ENCODE data around the gene RCOR2.
"Not testable (repeated sequence)": the region's sequence is repeated elsewhere in the genome, so short reads cannot be mapped to it uniquely, and the experiment has no call there.

The RCOR2 gene

DNA sequence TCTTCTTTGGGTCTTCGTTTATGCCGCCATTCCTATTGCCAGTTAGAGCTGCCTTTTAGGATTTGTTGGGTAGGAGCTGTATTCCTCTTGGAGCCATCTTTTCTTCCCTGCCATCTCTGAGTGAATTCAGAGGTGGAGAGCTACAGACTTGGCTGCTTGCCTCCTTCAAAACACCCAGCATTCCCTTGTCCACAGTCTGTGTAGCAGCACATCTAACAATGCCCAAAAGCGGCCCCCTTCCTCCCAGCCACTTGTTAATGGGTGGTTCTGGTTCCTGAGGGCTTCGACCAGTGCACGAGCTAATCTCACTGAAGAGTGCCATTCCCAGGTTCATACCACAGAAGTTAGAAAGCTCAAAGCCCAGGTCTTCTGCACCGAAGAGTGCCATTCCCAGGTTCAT, 40.3 kb downstream of the RCOR2 start:
- no peak for DNase-seq (ENCODE audit: low spot score)

DNA sequence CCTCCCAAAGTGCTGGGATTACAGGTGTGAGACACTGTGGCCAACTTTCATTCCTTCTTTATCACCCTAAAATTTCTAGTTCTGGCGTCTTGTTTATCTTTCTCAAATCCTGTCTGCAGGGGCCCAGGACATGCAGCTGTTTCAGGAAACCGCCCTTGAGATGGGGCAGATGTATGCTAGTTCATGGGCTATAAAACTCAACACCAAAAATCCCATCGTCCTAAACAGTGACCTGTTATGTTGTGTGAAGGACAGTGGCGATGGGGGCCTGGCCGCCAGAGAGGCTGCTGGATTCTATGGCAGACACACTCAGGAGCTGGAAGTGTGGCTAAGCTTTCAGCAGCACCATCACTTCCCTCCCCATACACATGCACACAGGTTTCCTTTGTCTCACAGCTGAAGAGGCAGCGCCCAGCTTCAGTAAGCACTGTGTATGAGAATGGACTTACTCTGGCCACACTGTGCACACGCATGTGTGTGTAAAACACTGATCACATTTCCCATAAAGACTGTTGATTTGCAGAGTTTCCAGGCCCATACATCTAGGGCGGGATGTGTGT, 41.4 kb downstream of the RCOR2 start:
- no peak for DNase-seq (ENCODE audit: low spot score)

DNA sequence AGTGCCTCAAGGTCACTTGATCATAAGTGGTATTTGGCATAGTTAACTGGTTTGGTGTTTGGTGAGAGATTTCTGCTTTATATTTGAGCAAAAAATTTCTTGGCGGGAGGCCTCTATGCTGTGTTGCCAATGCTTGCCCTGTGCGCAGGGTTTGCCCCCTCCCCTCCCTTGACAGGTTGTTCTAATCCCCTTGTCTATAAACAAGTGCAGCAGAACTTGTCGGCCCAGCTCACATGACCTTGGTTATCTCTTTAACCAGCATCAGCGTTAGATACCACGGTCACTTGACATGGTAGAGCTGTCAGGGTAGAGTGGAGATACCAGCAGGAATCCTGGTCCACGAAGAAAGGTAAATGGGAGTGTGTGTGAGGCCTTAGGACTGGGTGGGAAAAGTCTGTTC, 42.5 kb downstream of the RCOR2 start:
- no peak for DNase-seq (ENCODE audit: low spot score)

DNA sequence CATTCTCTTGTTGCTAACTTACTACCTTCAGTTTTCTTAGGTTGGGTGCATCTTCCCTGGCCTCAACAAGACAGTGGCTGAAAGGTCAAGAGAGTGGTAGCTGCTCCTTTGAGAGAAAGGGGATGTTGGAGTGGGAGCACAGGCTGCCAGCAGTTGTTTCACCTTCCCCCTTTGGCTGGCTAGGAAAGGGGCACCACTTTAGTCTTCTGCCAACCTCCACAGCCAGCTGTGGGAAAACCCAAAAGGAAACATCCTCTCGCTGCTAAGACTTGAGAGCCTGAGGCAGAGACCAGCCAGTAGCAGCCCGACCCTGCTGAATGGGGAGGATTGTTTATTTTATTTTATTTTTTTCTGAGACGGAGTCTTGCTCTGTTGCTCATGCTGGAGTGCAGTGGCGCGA, 43.7 kb downstream of the RCOR2 start:
- DNase-seq (ENCODE audit: low spot score), result no peak

DNA sequence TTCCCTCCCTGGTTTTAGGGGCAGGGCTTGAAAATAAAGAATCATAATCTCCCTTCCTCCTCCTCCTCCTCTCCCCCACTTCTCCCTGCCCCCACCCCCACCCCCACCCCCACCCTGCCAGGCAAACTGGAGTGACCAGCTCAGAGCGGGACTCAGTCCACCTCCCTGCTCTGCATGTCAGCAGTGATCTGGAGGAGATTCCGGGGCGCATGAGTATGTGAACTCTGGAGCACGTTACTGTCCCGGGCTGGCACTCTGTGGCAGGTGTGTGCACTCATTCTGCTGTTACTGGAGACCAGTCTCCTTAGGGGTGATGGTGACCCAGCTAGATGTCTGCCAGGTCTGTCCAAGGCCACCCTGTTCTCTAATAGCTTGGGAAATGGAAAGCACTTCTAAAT, 44.2 kb downstream of the RCOR2 start:
- no peak for DNase-seq (ENCODE audit: low spot score)

DNA sequence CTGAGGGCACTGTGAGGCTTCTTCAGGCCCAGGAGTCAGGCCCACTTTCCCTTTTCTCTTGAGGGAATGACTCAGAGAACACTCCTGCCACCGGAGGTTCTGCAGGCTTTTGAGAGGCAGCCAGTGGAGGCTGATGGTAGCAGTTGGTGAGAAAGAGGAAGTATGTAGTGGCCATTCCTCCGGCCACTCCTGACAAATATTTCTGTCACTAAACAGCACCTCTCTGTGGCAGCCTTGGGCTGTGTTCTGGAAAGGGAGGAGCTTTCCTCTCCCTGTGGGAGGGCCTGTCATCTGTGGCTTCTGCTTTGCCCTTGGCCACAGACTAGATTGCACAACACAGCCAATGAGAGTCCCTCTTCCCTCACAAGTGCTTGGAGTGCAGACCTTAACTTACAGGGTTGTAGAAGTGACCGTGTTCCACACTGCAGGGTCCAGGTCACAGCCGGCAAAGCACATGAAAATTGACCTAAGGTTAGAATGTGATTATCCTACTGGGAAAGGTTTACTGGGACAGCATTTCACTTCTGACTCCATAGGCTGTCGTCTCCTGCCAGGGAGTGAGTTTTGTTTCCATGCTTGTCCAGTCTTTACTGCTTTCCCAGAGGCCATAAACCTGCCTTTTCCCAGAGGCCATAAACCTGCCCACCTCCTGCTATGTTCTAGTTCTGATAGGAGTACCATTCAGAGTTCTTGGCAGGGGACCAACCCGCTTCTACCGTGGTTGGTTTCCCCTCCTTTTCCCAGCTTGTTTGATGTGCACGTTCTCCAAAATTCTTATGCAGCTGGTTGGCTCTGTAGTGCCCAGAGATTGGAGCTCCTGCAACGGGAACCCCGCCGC, 44.8 kb downstream of the RCOR2 start:
- DNase-seq (ENCODE audit: low spot score), result peak; percentile 74

DNA sequence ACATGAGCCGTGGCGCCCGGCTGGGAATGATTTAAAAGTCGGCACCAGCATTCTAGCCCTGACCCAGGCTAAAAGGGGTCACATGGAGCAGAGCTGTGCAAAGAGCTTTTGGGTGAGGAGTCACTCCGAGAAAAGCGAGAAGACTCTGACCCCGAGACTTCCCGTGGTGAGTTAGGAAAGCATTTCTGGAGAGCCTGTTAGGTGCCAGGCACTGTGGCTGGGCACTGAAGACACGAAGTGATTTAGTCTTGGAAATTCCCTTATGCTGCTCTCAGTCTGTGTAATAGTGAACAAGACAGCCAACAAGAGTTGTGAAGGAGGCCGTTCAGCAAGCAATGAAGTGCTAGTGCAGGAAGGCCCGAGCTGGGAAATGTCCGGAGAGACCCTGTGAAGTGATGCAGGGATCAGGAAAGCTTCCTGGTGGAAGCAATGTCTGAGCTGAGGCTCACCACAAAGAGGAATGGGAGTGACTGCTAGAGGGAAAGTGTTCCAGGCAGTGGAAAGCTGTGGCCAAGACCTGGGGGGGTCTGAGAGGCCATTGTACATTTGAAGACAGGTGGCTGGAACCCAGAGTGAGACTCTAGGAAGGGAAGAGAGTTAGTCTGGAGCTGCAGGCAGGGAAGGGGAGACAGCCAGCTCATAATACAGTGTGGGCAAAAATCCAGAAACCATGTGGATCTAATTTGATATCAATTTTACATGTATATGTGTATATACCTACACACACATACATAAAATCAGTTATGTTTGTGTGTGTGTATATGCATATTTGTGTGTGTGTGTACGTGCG, 46.4 kb downstream of the RCOR2 start:
- no peak for DNase-seq (ENCODE audit: low spot score)

DNA sequence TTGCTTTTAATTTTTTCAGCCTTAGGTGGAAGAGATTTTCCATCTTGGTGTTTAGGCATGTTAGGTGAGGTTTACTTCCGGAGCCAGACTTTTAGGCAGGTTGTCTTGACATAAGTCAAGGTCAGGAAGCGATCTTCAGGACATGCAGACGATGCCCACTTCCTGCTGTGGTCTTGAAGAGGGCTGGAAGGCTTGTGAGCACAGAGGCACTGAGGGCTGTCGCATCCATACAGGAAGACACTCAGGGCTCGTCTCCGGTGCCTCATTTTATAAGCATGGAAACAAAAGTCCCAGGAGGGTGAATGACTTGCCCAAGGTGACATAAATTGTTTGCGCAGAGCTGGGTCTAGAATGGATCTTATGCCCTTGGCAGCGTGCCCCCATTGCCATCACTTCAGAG, 47.3 kb downstream of the RCOR2 start:
- no peak for DNase-seq (ENCODE audit: low spot score)

DNA sequence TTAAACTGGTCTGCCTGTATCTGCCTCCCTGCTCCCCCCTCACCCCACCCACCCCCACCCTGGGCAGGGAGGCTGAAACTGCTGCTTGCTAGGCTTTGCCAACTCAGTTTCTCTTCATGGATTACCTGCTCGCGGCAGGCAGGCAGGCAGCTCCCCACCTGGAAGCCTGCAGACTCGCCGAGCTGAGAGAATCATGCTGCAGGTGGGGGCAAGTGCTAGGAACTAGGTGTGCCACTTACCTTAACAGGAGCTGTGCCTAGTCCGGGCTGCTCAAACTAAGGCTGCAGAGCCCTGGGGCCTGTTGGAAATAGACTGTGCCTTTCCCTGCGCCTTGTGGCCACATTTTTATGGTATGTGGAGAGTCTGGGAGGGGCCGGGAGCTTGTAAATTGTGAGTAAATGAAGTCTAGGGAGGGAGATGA, 47.8 kb downstream of the RCOR2 start:
- DNase-seq (ENCODE audit: low spot score), result no peak

DNA sequence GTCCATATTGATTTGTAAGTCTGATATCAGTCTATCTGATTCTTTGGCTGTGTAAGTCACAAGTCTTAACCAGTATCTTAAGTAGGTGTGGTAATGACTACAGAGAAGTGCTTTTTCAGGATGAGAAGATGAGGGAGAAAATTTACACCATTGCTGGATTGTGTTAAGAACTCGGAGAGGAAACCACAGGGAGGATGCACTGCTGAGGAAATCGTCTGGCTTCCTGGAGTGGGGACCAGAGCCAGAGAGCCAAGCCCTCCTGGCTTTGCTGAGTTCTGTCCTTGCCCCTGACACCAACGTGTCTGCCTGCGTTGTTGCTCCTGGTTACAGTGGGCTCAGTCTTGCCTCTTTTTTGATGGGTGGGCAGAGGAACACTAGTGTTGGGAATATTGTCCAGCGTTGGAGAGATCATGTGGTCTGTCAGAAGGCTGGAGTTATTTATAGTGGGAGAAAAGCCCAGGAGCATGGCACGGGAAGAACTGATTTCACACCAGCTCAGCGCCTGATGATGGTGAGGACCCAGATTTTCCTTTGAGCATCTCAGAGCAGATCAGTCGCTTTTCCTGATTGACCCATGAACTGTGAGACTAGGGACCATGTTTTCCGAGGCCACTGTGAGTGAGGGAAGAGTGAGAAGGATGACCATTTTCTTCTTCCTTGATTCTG, 48.4 kb downstream of the RCOR2 start:
- DNase-seq (ENCODE audit: low spot score), result no peak

DNA sequence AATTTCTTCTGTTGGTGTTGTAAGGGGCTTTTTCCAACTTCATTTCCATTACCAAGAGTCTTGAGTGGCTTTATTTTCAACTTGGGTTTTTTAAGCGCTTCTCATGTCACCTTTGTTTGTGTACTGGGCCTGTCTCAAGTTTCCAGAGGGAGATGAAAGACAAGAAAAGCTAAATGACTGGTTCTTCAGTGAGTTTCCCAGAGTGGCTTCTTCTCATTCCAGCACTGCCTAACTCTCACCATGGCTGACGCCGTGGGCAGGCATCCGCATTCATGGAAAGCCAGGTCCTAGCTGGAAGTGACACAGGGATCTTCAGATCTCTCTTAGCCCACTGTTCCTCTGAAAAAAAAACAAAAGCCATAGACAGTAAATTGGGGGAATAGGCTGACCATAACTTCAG, 49.5 kb downstream of the RCOR2 start:
- no peak for DNase-seq (ENCODE audit: low spot score)

DNA sequence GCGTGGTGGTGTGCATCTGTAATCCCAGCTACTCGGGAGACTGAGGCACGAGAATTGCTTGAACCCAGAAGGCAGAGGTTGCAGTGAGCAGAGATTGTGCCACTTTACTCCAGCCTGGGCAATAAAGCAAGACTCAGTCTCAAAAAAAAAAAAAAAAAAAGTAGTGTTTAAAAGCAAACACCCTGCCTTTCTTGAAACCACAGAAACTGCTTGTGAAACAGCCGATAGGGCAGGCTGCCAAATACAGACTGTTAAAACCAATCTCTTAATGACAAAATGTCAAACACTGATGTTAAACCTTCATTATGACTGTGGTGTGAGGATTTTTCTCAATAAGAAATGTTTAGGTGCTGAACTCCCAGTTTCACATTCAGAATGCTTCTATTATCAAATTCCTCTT, 50.8 kb downstream of the RCOR2 start:
- DNase-seq (ENCODE audit: low spot score), result no peak

DNA sequence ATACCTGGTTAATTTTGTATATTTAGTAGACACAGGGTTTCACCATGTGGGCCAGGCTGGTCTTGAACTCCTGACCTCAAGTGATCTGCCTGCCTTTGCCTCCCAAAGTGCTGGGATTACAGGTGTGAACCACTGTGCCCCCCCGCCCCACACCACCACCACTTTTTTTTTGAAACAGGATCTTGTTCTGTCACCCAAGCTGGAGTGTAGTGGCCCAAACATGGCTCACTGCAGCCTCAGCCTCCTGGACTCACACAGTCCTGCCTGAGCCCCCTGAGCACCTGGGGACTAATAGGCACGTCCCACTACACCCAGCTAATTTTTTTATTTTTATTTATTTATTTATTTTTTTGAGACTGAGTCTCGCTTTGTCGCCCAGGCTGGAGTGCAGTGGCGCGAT, 53.3 kb downstream of the RCOR2 start:
- not testable (repeated sequence) for DNase-seq (ENCODE audit: low spot score)

DNA sequence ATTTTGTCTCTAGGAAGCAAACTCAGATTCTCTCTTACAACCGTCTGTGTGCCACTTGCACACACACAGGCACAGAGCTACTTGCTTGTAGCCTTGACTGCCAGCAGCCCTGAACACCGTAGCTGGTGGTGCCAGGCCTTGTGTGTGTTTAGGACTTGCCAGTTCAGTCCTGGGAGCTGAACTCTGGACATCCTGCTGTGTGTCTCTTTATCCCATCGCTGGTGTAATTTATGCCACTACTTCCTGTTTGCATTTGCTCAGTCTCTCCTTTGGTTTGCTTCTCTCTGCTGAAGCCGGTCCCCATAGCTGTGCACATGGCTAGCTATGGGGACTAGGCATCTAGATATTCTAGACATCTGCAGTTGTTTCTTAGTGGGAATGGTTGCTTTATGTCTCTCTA, 54.0 kb downstream of the RCOR2 start:
- DNase-seq (ENCODE audit: low spot score), result no peak
